ENCODE data around the gene MC3R. TPM values are rescaled to one million over a fixed set of nuclear protein-coding genes. Genes with fewer than 3 reads are reported as not detected.

MC3R gene
- total and polyA plus RNA-seq, 2 of the 8 experiments (the other 6 are each of a cell fraction or from before 2014, with no cell fraction given): not detected

DNA sequence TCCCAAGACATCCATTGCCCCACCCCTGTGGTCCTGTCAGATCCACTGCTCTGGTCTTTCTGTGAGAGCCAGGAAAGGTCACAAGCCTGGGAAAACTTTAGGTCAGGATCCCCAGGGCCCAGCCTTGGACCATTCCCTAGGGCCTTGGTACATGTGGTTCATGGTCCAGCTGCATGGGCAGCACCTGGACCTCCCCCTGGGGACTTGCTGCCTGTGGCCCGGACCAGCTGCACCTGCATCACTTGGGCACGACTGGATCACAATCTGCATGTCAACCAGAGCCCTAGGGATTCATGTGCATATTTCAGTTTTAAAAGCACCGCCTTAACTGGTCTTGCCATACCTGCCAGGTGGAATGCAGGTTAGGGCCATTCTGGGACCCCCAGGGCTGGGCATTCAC is 44.3 kb upstream of the MC3R start:
- Histone ChIP-seq H3K9ac (replicated peaks in 1 of 4; ENCODE audit: extremely low read depth in 1 of 4, low read depth in 3 of 4, low read length in 3 of 4) (no peak overlapping the region), H3K4me2 (ENCODE audit: insufficient read depth in 1 of 2, low read depth in 2 of 2, low read length in 2 of 2) (no peak overlapping the region), H4K5ac (ENCODE audit: insufficient read length, low read depth, low read length) (no peak overlapping the region), H3K14ac (ENCODE audit: insufficient read length) (no peak overlapping the region), H3K18ac (ENCODE audit: extremely low read depth, low read length) (no peak overlapping the region), H3K4me1 (replicated peaks in 1 of 4; ENCODE audit: control insufficient read depth in 3 of 4, insufficient read depth in 4 of 4, low read length in 3 of 4) (no peaks in the 10 kb centered on the region; a peak in 1 of 7 replicates), H2BK15ac (ENCODE audit: low read length) (no peak overlapping the region), H2BK20ac (ENCODE audit: low read length) (no peak overlapping the region), H3K23me2 (ENCODE audit: low read depth, low read length) (no peaks in the 10 kb centered on the region), H3K23ac (ENCODE audit: insufficient read length) (no peak overlapping the region), H3K4me3 (ENCODE audit: extremely low read depth in 1 of 4, insufficient read depth in 2 of 4, low read depth in 3 of 4, low read length in 4 of 4) (no peak overlapping the region), H3K27ac (ENCODE audit: low read depth, low read length) (no peak overlapping the region), H3K27me3 (replicated peaks in 1 of 4; ENCODE audit: control insufficient read depth in 3 of 4, extremely low read depth in 1 of 4, insufficient read depth in 3 of 4, low read length in 3 of 4) (no peaks in the 10 kb centered on the region), H3K4ac (replicated peaks; ENCODE audit: insufficient read length, low read depth, low read length) (no peak overlapping the region), H3K79me1 (ENCODE audit: low read depth, low read length) (no peaks in the 10 kb centered on the region), H2BK120ac (replicated peaks; ENCODE audit: low read depth, low read length) (no peak overlapping the region), H4K91ac (replicated peaks; ENCODE audit: insufficient read length, low read length) (no peak overlapping the region), H3K79me2 (ENCODE audit: control insufficient read depth in 1 of 2, insufficient read depth in 2 of 2, low read length in 2 of 2) (no peaks in the 10 kb centered on the region), H2BK5ac (ENCODE audit: low read depth, low read length) (no peak overlapping the region), H4K8ac (ENCODE audit: extremely low read depth, insufficient read depth, low read length) (no peak overlapping the region; the same call in 1 of the 2 replicates), H3K36me3 (ENCODE audit: control insufficient read depth in 2 of 4, insufficient read depth in 4 of 4, low read length in 3 of 4) (no peaks in the 10 kb centered on the region), H4K20me1 (replicated peaks in 1 of 2; ENCODE audit: control insufficient read depth in 1 of 2, insufficient read depth in 2 of 2, low read length in 2 of 2) (no peaks in the 10 kb centered on the region), H3K9me3 (ENCODE audit: insufficient read depth in 2 of 2, low read depth in 1 of 2, low read length in 1 of 2) (peaks cover 52 to 80% of the 10 kb centered on the region in 2 experiments), H2BK12ac (ENCODE audit: low read depth, low read length) (no peak overlapping the region), H2AFZ (ENCODE audit: low read length) (no peak overlapping the region), H3K56ac (replicated peaks; ENCODE audit: insufficient read length, low read depth, low read length) (no peak overlapping the region), H2AK5ac (ENCODE audit: low read depth, low read length) (no peak overlapping the region)
- CTCF ChIA-PET (ENCODE audit: partially characterized antibody): interaction anchor here (1.1 to 1.7 kb wide), 3 partner anchors 39 to 140 kb away, joined by 3 to 5 read pairs (median 4); partner anchors contain the start of gene MC3R
- POLR2A ChIA-PET (ENCODE audit: partially characterized antibody): no interaction called here
- no peak for DNase-seq (ENCODE audit: low read depth in 1 of 2, low spot score in 2 of 2)
- TF ChIP-seq KDM1A (IDR thresholded peaks at IDR 0.05; ENCODE audit: borderline replicate concordance, low read length) (no peak), RXRA (IDR thresholded peaks at IDR 0.05; ENCODE audit: insufficient read depth, low read depth, low read length) (no peak), CTCF (IDR thresholded peaks at IDR 0.05; ENCODE audit: control extremely low read depth in 1 of 3, insufficient read depth in 1 of 3, low read depth in 1 of 3, low read length in 3 of 3) (no peak), EZH2 (IDR thresholded peaks at IDR 0.05; ENCODE audit: low read depth, low read length, severe bottlenecking) (no peak), CREB1 (IDR thresholded peaks at IDR 0.05) (no peak), SP1 (IDR thresholded peaks at IDR 0.05; ENCODE audit: low read depth, low read length) (no peak), SRF (IDR thresholded peaks at IDR 0.05; ENCODE audit: low read depth, low read length) (no peak), SUZ12 (IDR thresholded peaks at IDR 0.05; ENCODE audit: low read length) (no peak), ATF2 (IDR thresholded peaks at IDR 0.05; ENCODE audit: low read length) (no peak)
- FAIRE-seq: no peak
- WGBS, 2 experiments (ENCODE audit: extremely low coverage in 1 of 2, insufficient coverage in 1 of 2, insufficient read length in 1 of 2, insufficient replicate concordance in 2 of 2, low coverage in 1 of 2, low lambda C conversion rate in 2 of 2, missing lambda C conversion rate in 1 of 2): 79% methylated on average over 3 of the region's 3 CpGs; no CpG with 5 or more reads in 1 of the 2 experiments
